Measurements from ENCODE around the gene PPP3CA.

DNA sequence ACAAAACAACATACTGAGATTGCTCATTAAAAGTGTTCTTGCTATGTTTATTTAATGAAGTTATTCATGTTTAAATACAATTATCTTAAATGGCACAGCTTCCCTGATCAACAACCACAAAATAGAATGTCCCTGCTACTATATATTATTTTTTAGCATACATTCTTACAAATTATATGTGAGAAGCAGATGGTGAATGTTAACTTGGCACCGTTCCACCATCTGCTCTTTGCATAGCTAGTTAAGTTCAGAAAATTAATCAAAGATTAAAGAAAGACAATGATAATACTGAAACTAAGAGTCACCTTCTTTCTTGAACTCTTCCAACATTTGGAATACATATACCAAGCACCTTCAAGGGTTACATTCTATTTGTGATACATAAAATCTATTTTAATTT is 94.2 kb downstream of the PPP3CA start:
- TF ChIP-seq FOXK2 (IDR thresholded peaks at IDR 0.05) (no peak), BHLHE40 (IDR thresholded peaks at IDR 0.05; ENCODE audit: borderline replicate concordance) (no peak), TARDBP (IDR thresholded peaks at IDR 0.05) (no peak), ELF4 (IDR thresholded peaks at IDR 0.05) (no peak), ZNF384 (IDR thresholded peaks at IDR 0.05) (no peak), NFRKB (IDR thresholded peaks at IDR 0.05) (no peak), SUZ12 (IDR thresholded peaks at IDR 0.05) (no peak), FOXM1 (IDR thresholded peaks at IDR 0.05; ENCODE audit: borderline replicate concordance) (no peak)

Measured in HEK293T (cell line).